Measurements from ENCODE around the gene TMEM255A. TPM values are rescaled to one million over a fixed set of nuclear protein-coding genes. Genes with fewer than 3 reads are reported as not detected.

The TMEM255A gene
- total and polyA plus RNA-seq, 2 donors (not counting 1 experiment from before 2014, with no cell fraction given) = 0.06 to 0.25 TPM

DNA sequence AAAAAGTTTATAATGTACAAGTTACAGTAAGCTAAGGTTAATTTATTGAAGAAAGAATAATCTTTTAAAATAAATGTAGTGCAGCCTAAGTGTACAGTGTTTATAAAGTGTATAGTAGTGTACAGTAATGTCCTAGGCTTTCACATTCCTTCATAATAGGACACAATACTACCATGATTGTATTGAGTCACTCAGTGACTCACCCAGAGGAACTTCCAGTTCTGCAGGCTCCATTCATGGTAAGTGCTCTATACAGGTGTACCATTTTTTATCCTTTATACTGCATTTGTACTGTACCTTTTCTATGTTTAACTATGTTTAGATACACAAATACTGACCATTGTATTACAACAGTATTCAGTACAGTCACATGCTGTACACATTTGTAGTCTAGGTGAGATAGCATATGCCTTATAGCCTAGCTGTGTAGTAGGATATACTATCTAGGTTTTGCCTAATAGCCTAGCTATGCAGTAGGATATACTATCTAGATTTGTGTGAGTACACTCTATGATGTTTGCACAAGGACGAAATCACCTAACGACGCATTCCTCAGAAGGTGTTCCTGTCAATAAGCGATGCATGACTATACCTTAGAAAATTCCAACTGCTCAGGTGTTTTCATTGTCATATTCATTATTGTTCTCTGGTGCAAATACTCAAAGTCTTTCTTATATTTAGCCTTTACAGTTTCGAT is 5.5 kb upstream of the TMEM255A start:
- Histone ChIP-seq H3K9ac (ENCODE audit: low read length) (no peak overlapping the region), H3K4me2 (replicated peaks; ENCODE audit: low read depth, low read length, poor library complexity, severe bottlenecking) (no peak overlapping the region), H3K36me3 (replicated peaks in 1 of 2; ENCODE audit: control extremely low read depth in 1 of 2, control insufficient read depth in 1 of 2, extremely low read depth in 1 of 2, insufficient read depth in 2 of 2, low read length in 1 of 2) (no peaks in the 10 kb centered on the region), H3K4me1 (ENCODE audit: control insufficient read depth in 2 of 2, insufficient read depth in 2 of 2, low read length in 2 of 2) (no peaks in the 10 kb centered on the region), H4K20me1 (ENCODE audit: control insufficient read depth, insufficient read depth, low read length, poor library complexity, severe bottlenecking) (no peaks in the 10 kb centered on the region), H3K79me2 (ENCODE audit: control insufficient read depth, insufficient read depth, low read length) (no peaks in the 10 kb centered on the region), H3K27ac (ENCODE audit: low read length in 2 of 2) (no peak overlapping the region), H2AFZ (ENCODE audit: insufficient read depth, low read depth, low read length, poor library complexity, severe bottlenecking) (no peak overlapping the region), H3K9me3 (ENCODE audit: control extremely low read depth in 1 of 3, control insufficient read depth in 2 of 3, insufficient read depth in 1 of 3, low read length in 2 of 3) (no peaks in the 10 kb centered on the region), H3K27me3 (replicated peaks in 1 of 4; ENCODE audit: control extremely low read depth in 1 of 4, control insufficient read depth in 3 of 4, insufficient read depth in 4 of 4, low read length in 3 of 4) (peaks cover 0 to 11% (median 9%) of the 10 kb centered on the region in 4 experiments), H3K4me3 (ENCODE audit: control extremely low read depth in 1 of 5, extremely low read depth in 1 of 5, insufficient read depth in 1 of 5, low read depth in 2 of 5, low read length in 4 of 5) (no peak overlapping the region)
- POLR2A ChIA-PET = no interaction called here
- no peak overlapping the region for H3K27ac Mint-ChIP-seq
- ATAC-seq (ENCODE audit: low read depth) = no peak
- H3K4me3 Mint-ChIP-seq = no peak overlapping the region
- CTCF ChIA-PET = no interaction called here
- WGBS (ENCODE audit: insufficient coverage) = no CpG with 5 or more reads among the region's 5 CpGs
- peaks cover 21% of the 10 kb centered on the region for H3K27me3 Mint-ChIP-seq
- intact Hi-C loops (cut with micrococcal nuclease) = no loop called here
- no peak for DNase-seq
- TF ChIP-seq CTCF (IDR thresholded peaks at IDR 0.05) (no peak), EZH2 (IDR thresholded peaks at IDR 0.05; ENCODE audit: borderline replicate concordance, insufficient read depth, low read depth, low read length, poor library complexity, severe bottlenecking) (no peak)
- no peaks in the 10 kb centered on the region for H3K9me3 Mint-ChIP-seq (ENCODE audit: insufficient read depth)
- no peaks in the 10 kb centered on the region for H3K4me1 Mint-ChIP-seq

DNA sequence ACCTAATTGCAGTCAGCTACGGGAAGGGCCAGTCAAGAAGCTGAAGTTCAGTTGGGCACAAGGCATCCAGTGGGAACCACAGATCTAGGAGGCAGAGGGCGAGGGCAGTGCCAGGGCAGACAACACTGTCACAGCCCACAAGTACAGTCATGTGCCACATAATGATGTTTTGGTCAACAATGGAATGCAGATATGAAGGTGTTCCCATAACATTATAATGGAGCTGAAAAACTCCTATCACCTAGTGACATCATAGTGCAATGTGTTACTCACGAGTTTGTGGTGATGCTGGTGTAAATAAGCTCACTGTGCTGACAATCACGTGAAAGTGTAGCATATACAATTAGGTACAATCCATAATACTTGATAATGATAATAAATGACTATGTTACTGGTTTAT is 4.5 kb upstream of the TMEM255A start:
- Mint-ChIP-seq H3K27ac (no peak overlapping the region), H3K9me3 (ENCODE audit: insufficient read depth) (no peaks in the 10 kb centered on the region), H3K27me3 (peaks cover 24% of the 10 kb centered on the region), H3K4me3 (no peak overlapping the region), H3K4me1 (peaks cover 2% of the 10 kb centered on the region)
- ChIA-PET CTCF (no interaction called here), POLR2A (no interaction called here)
- intact Hi-C loops (cut with micrococcal nuclease) = no loop called here
- no peak overlapping the region for H3K27ac ChIP-seq (ENCODE audit: low read length in 2 of 2)
- WGBS (ENCODE audit: insufficient coverage) = no CpG with 5 or more reads among the region's 4 CpGs
- H3K9me3 ChIP-seq (ENCODE audit: control extremely low read depth in 1 of 3, control insufficient read depth in 2 of 3, insufficient read depth in 1 of 3, low read length in 2 of 3) = no peaks in the 10 kb centered on the region
- TF ChIP-seq CTCF (IDR thresholded peaks at IDR 0.05) (no peak), EZH2 (IDR thresholded peaks at IDR 0.05; ENCODE audit: borderline replicate concordance, insufficient read depth, low read depth, low read length, poor library complexity, severe bottlenecking) (no peak)
- no peak overlapping the region for H2AFZ ChIP-seq (ENCODE audit: insufficient read depth, low read depth, low read length, poor library complexity, severe bottlenecking)
- no peaks in the 10 kb centered on the region for H3K36me3 ChIP-seq (replicated peaks in 1 of 2; ENCODE audit: control extremely low read depth in 1 of 2, control insufficient read depth in 1 of 2, extremely low read depth in 1 of 2, insufficient read depth in 2 of 2, low read length in 1 of 2)
- H3K4me2 ChIP-seq (replicated peaks; ENCODE audit: low read depth, low read length, poor library complexity, severe bottlenecking) = no peak overlapping the region
- H3K4me1 ChIP-seq (ENCODE audit: control insufficient read depth in 2 of 2, insufficient read depth in 2 of 2, low read length in 2 of 2) = peaks cover 8% of the 10 kb centered on the region in 2 donors
- no peak overlapping the region for H3K9ac ChIP-seq (ENCODE audit: low read length)
- no peak overlapping the region for H3K4me3 ChIP-seq (ENCODE audit: control extremely low read depth in 1 of 5, extremely low read depth in 1 of 5, insufficient read depth in 1 of 5, low read depth in 2 of 5, low read length in 4 of 5)
- no peaks in the 10 kb centered on the region for H4K20me1 ChIP-seq (ENCODE audit: control insufficient read depth, insufficient read depth, low read length, poor library complexity, severe bottlenecking)
- DNase-seq = no peak
- no peak for ATAC-seq (ENCODE audit: low read depth)
- H3K79me2 ChIP-seq (ENCODE audit: control insufficient read depth, insufficient read depth, low read length) = no peaks in the 10 kb centered on the region
- peaks cover 0 to 20% (median 10%) of the 10 kb centered on the region in 4 experiments for H3K27me3 ChIP-seq (replicated peaks in 1 of 4; ENCODE audit: control extremely low read depth in 1 of 4, control insufficient read depth in 3 of 4, insufficient read depth in 4 of 4, low read length in 3 of 4)
